GM13976 (cell line): ENCODE measurements around the gene HRK.

ENCODE experiments used
- DNase-seq: peaks from one replicate; pipeline ENCODE4 v3.0.0; 2012; ENCODE audit warnings: low spot score
- in situ Hi-C: fragments of 300-500 bp; cut with MboI; formaldehyde crosslinking; loops from one replicate; pipeline ENCODE4 v1.12.0; 2022; ENCODE audit warnings: low sequenced_read_pairs, mixed read lengths, inconsistent platforms; ENCODE audit not compliant: unreplicated experiment
- TF ChIP-seq, protein P1 (sequence below): IDR thresholded peaks from 2 replicates; pipeline ENCODE4 v1.5.1; 2012; ENCODE audit warnings: borderline replicate concordance, mild to moderate bottlenecking; ENCODE audit not compliant: insufficient read depth; ENCODE audit errors: extremely low read depth, missing control alignments, control extremely low read depth

Gene HRK

GRCh38 chr12:116903818-116904217 is 22.6 kb upstream of the HRK start:
- in situ Hi-C loops, result no loop called here
- TF ChIP-seq, protein P1, sequence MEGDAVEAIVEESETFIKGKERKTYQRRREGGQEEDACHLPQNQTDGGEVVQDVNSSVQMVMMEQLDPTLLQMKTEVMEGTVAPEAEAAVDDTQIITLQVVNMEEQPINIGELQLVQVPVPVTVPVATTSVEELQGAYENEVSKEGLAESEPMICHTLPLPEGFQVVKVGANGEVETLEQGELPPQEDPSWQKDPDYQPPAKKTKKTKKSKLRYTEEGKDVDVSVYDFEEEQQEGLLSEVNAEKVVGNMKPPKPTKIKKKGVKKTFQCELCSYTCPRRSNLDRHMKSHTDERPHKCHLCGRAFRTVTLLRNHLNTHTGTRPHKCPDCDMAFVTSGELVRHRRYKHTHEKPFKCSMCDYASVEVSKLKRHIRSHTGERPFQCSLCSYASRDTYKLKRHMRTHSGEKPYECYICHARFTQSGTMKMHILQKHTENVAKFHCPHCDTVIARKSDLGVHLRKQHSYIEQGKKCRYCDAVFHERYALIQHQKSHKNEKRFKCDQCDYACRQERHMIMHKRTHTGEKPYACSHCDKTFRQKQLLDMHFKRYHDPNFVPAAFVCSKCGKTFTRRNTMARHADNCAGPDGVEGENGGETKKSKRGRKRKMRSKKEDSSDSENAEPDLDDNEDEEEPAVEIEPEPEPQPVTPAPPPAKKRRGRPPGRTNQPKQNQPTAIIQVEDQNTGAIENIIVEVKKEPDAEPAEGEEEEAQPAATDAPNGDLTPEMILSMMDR, result no peak

GRCh38 chr12:116901612-116902011 is 20.4 kb upstream of the HRK start:
- no peak for DNase-seq
- in situ Hi-C loops, result no loop called here
- TF ChIP-seq, protein P1, result no peak

More at GRCh38 chr12:116903818-116904217, 22.6 kb upstream of the HRK start:
- no peak for DNase-seq

GRCh38 chr12:116898669-116899068 is 17.4 kb upstream of the HRK start:
- TF ChIP-seq, protein P1, result no peak
- no peak for DNase-seq
- in situ Hi-C loops, result no loop called here

GRCh38 chr12:116897476-116897875 is 16.2 kb upstream of the HRK start:
- TF ChIP-seq, protein P1, result no peak
- DNase-seq, result no peak
- in situ Hi-C loops, result no loop called here

DNA sequence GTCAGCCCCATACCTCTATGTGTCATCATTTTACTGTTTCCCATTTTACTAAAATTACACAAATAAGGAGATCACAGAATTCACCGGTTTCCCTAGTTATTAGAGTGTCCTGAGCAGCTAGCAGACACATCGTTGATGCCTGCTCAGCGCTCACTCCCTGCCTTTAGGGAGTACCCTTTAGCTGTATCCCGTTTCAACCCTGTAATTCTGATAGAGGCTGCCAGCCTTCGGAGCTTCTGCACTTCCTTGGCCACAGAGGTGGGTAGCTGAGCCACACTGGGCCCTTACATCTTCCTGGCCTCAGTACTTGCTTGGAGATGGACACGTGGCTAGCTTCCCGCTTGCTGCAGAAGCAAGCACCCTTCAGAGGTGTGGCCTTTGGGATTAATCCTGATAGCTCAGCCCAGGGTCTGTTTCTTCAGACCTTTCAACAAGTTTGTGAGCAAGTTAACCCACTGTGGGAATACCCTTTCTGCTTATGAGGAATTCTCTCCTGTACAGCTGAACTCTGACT is 15.2 kb upstream of the HRK start:
- no peak for DNase-seq
- in situ Hi-C loops, result no loop called here

DNA sequence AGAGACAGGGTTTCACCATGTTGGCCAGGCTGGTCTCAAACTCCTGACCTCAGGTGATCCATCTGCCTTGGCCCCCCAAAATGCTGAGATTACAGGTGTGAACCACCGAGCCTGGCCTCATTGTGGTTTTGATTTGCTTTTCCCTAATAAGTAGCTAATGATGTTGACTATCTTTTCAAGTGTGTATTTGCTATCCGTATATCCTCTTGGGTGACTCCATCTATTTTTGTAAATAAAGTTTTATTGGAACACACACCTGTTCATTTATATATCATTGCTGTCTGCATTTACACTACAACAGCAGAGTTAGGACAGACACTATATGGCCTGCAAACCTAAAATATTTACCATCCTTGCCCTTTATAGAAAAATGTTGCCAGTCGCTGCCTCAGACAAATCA is 13.7 kb upstream of the HRK start:
- TF ChIP-seq, protein P1, result no peak
- in situ Hi-C loops, result no loop called here
- no peak for DNase-seq

More for the DNA sequence above, 15.2 kb upstream of the HRK start:
- TF ChIP-seq, protein P1, result no peak
